ENCODE measurements around the gene IL1RN. TPM values are rescaled to one million over a fixed set of nuclear protein-coding genes. Genes with fewer than 3 reads are reported as not detected.

Gene IL1RN
- polyA plus RNA-seq, 1 donor (not counting 4 experiments of a cell fraction or from before 2014, with no cell fraction given) = 128 TPM

GRCh38 chr2:113124181-113124961 lies 3.0 kb upstream of the IL1RN start:
- Histone ChIP-seq H3K4me3 (ENCODE audit: control insufficient read depth in 2 of 3, extremely low read depth in 1 of 3, insufficient read depth in 2 of 3, low read depth in 1 of 3, low read length in 3 of 3) (peak overlapping the region in 1 of 3 experiments; percentile 34), H3K36me3 (ENCODE audit: control insufficient read depth in 2 of 2, extremely low read depth in 1 of 2, insufficient read depth in 2 of 2, low read length in 2 of 2) (peaks cover 14 to 19% of the 10 kb centered on the region in 2 experiments), H3K4me1 (ENCODE audit: control insufficient read depth, extremely low read depth, insufficient read depth, low read length) (peaks cover 34% of the 10 kb centered on the region), H3K27ac (ENCODE audit: control insufficient read depth, insufficient read depth, low read length) (peak overlapping the region; percentile 75), H2AFZ (ENCODE audit: control insufficient read depth, low read length) (no peak overlapping the region), H3K9ac (ENCODE audit: control insufficient read depth, extremely low read depth, insufficient read depth, low read length) (peak overlapping the region; percentile 75), H3K27me3 (ENCODE audit: control insufficient read depth, extremely low read depth, insufficient read depth, low read length) (no peaks in the 10 kb centered on the region), H3K4me2 (ENCODE audit: control insufficient read depth, extremely low read depth, insufficient read depth, low read depth, low read length) (peak overlapping the region; percentile 59), H4K20me1 (ENCODE audit: control insufficient read depth, extremely low read depth, insufficient read depth, low read length) (no peaks in the 10 kb centered on the region), H3K79me2 (ENCODE audit: control insufficient read depth, insufficient read depth, low read length) (peaks cover 2% of the 10 kb centered on the region), H3K9me3 (ENCODE audit: control insufficient read depth, low read depth, low read length) (no peaks in the 10 kb centered on the region), H3K9me1 (ENCODE audit: control insufficient read depth, extremely low read depth, insufficient read depth, low read length) (no peaks in the 10 kb centered on the region)
- FAIRE-seq = peak; percentile 83
- TF ChIP-seq CTCF (optimal IDR thresholded peaks at IDR 0.05 in 1 of 3, IDR thresholded peaks at IDR 0.05 in 1 of 3, conservative IDR thresholded peaks at IDR 0.05 in 1 of 3; ENCODE audit: extremely low read depth in 1 of 3, insufficient read depth in 2 of 3, low read length in 3 of 3) = no peak
- TF ChIP-seq EZH2 (IDR thresholded peaks at IDR 0.05; ENCODE audit: low read length) = no peak
- DNase-seq (ENCODE audit: low read depth, low spot score) = no peak
- dilution Hi-C loops (cut with MboI; ENCODE audit: extremely low pct_ligation_motif_present, low sequenced_read_pairs) = no loop called here

GRCh38 chr2:113124984-113125855 lies 2.2 kb upstream of the IL1RN start:
- Histone ChIP-seq H2AFZ (ENCODE audit: control insufficient read depth, low read length) (no peak overlapping the region), H3K9ac (ENCODE audit: control insufficient read depth, extremely low read depth, insufficient read depth, low read length) (peak overlapping the region; percentile 75), H3K4me1 (ENCODE audit: control insufficient read depth, extremely low read depth, insufficient read depth, low read length) (peaks cover 26% of the 10 kb centered on the region), H3K27me3 (ENCODE audit: control insufficient read depth, extremely low read depth, insufficient read depth, low read length) (no peaks in the 10 kb centered on the region), H3K79me2 (ENCODE audit: control insufficient read depth, insufficient read depth, low read length) (no peaks in the 10 kb centered on the region), H3K9me3 (ENCODE audit: control insufficient read depth, low read depth, low read length) (no peaks in the 10 kb centered on the region), H3K9me1 (ENCODE audit: control insufficient read depth, extremely low read depth, insufficient read depth, low read length) (no peaks in the 10 kb centered on the region), H3K36me3 (ENCODE audit: control insufficient read depth in 2 of 2, extremely low read depth in 1 of 2, insufficient read depth in 2 of 2, low read length in 2 of 2) (peaks cover 20 to 23% of the 10 kb centered on the region in 2 experiments), H3K4me2 (ENCODE audit: control insufficient read depth, extremely low read depth, insufficient read depth, low read depth, low read length) (peak overlapping the region; percentile 59), H4K20me1 (ENCODE audit: control insufficient read depth, extremely low read depth, insufficient read depth, low read length) (no peaks in the 10 kb centered on the region), H3K27ac (ENCODE audit: control insufficient read depth, insufficient read depth, low read length) (peak overlapping the region; percentile 75), H3K4me3 (ENCODE audit: control insufficient read depth in 2 of 3, extremely low read depth in 1 of 3, insufficient read depth in 2 of 3, low read depth in 1 of 3, low read length in 3 of 3) (peak overlapping the region in 1 of 3 experiments; percentile 34)
- dilution Hi-C loops (cut with MboI; ENCODE audit: extremely low pct_ligation_motif_present, low sequenced_read_pairs) = no loop called here
- TF ChIP-seq EZH2 (IDR thresholded peaks at IDR 0.05; ENCODE audit: low read length) (no peak), CTCF (optimal IDR thresholded peaks at IDR 0.05 in 1 of 3, IDR thresholded peaks at IDR 0.05 in 1 of 3, conservative IDR thresholded peaks at IDR 0.05 in 1 of 3; ENCODE audit: extremely low read depth in 1 of 3, insufficient read depth in 2 of 3, low read length in 3 of 3) (no peak)
- DNase-seq (ENCODE audit: low read depth, low spot score) = no peak
- no peak for FAIRE-seq
